Fibroblast of skin of left quadriceps (primary cell): ENCODE results near the gene CHCHD3.

Experiments used
- DNase-seq, 2 experiments: peaks; one replicate each; pipeline ENCODE4 v3.0.0-alpha.2; 2013; ENCODE audit warnings: low read depth in 2 of 2

Gene CHCHD3

DNA sequence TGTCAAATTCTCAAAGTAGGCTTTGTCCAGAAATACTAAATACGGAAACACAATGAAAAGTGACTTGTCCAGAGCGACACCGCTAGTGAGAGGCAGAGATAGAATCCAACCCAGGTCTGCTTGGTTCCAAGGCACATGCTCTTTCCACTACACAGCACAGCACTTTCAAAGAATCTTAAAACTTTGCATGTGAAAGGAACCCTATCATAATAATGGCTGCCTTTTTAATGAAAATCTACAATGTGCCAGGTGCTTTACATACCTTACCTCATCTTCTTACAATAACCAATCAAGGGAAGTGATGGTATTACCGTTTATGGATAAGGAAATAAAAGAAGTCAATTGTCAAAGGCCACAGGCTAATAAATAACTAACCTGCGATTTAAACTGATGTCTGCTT, 2.6 kb downstream of the CHCHD3 start:
- DNase-seq: no peak

DNA sequence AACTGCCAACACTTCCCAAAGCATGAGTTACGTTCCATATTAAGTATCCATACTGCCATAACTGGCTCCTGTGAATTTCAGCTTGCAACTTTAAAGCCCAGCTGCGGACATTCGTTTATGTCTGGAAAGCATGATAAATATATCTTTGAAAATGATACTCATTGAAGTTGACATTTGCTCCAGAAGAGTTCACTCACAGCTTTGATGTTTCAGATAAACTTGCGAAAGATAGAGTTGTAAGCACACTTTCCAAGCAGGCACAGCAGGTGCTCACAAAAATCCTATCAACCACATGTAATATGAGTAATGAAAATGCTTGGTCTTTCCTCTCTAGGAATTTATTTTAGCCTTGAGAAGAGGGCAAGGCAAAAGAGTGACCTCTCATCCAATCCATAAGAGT, 4.5 kb downstream of the CHCHD3 start:
- DNase-seq: no peak

DNA sequence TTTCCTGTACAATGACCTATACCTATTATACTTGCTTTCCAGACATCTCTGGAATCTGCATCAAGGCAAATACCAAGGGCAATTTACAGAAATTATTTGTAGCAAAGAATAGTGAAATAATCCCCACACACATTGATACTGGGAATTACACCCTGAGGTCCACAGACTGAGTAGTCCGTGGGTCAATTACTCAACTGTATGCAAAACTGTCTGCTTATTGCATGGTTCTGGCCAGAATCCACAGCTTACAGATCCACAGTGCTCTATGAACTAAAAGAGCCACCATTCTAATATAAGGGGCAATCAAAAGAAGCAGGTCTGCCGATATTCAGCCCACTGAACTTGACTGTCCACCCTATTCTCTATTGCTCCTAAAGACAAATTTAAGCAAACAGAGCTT, 5.7 kb downstream of the CHCHD3 start:
- no peak for DNase-seq

GRCh38 chr7:133071506-133071905, 10.4 kb downstream of the CHCHD3 start:
- no peak for DNase-seq

- no peak for DNase-seq
These were observed 11.3 kb downstream of the CHCHD3 start for GRCh38 chr7:133070562-133070961.

GRCh38 chr7:133065301-133065700, 16.6 kb downstream of the CHCHD3 start:
- no peak for DNase-seq

DNA sequence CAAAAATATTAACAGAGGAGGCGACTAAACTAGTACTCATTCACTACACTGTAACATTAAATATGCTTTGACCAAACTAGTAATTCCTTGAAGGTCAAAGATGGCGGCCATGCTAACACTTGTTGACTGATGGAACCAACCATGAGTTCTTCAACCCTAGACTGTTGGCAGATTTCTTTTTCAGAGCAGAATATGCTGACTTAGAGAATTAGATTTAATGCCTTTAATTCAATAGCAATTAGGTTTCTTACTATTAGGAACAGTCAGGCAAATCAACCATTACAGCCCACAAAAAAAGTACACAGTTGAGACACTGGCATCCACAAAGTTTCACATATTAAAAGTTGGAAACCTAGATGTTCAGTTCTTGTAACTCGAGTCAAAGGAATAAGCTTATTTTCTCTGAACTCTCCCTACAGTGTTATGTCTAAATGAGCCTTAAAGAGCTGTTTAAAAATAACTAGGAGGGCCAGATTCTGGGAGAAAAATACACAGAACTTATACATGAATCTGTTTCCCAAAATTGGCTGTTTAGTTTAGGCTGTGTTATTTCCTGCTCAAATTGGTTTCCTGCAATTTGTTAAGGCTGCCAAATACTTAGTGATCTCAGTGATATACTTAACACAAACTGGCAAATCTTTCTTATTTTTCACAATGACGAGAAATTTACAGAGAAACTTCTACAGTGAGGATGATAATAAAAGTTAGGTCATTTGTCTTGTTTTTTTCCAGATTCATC, 17.6 kb downstream of the CHCHD3 start:
- DNase-seq: no peak

DNA sequence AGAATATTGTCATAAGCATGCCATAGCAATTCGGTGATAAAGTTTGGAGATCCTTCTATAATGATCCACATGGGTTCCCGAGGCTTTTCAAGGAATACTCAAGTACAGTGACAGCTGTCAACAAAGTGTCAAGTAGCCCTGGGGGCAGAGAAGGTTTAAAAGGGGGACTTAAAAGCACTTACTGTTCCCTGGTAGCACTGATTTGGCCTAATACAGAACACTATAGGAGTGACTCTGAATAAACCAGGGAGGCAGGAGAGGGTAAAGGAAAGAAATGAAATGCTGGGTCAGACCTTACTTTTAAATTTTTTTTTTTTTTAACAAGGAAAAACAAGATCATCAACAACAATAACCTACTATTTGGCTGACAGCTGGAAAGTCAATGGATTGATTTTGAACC, 20.1 kb downstream of the CHCHD3 start:
- no peak for DNase-seq

DNA sequence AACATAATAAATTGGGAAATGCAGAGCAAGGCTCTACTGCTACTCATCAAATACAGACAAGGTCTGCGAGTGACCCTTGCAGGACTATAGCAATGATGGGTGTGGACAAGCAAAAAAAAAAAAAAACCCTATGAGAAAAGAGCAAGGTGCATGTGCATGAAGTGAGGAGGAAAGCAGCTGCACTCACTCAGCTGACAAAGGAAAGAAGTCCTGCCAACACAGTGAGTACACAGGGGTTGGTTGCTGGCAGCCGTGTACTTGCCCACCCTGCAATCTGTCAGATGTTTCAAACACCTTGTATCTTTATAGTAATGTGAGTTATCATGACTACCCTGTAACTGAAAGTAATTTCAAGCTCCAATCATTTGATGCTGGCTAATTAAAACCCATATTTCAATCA, 20.5 kb downstream of the CHCHD3 start:
- no peak for DNase-seq

DNA sequence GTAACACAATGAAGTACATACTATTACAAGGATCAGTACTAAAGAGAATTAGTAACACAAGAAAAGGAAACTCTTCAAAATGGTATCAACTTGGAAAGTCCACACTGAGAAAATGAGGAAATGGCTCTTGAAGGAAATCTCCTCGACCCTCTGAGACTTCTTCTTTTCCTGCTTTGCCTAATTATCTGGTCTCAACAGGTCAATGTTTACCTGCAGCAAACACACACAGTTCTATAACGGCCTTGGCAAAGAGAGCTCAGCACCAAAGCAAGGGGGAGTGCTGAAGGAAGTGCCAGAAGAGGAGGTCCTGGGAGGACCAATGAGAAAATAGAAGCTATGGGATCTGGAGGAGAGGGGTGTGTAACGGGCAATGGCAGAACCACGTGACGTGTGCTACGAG, 21.9 kb downstream of the CHCHD3 start:
- no peak for DNase-seq

- no peak for DNase-seq
These were observed 22.6 kb downstream of the CHCHD3 start for GRCh38 chr7:133059263-133059662.

- DNase-seq: no peak
These were observed 25.3 kb downstream of the CHCHD3 start for GRCh38 chr7:133056370-133057238.

GRCh38 chr7:133054162-133054840, 27.6 kb downstream of the CHCHD3 start:
- no peak for DNase-seq

DNA sequence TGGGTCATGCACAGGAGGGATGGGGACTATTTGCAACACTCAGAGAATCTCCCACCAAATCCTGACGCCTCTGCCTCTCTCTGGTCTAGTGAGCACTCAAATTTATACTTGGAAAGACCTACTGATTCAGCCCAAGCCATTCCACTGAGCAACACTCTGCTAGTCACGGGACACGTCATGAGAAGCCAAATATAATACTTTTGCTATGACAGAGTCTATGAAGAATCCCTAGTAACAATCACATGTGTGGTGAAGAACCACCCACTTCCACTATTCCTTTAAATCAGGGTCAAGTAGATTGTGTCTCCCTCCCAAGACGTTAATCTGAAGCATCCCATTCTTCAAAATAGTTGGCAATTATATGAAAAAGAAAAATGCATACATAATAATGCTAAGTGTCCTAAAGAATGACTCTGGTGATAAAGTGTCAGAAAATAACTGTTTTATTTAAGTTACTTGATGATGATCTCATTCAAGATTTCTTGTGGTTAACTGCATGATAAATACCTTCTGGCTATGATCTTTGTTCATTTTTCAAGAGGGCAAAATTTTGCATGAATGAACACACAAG, 28.5 kb downstream of the CHCHD3 start:
- DNase-seq: peak; percentile 90 to 91

DNA sequence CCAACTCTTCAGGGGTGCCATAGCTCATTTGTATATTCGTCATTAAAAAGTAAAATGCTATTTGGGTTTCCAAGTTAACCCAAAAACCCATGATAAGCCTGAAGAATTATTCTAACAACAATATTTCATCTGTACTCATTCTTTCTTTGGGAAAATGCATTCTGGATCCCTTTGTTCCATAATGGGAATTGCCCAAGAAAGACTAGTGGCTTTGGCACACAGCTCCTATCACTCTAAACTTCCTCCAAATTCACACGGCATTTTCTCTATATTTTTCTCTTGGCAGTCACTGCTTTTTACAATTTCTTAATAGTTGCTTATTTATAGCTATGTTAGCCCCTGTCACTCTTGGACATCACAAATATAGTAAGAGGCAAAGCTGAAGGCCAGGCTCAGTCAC, 29.1 kb downstream of the CHCHD3 start:
- DNase-seq: no peak

DNA sequence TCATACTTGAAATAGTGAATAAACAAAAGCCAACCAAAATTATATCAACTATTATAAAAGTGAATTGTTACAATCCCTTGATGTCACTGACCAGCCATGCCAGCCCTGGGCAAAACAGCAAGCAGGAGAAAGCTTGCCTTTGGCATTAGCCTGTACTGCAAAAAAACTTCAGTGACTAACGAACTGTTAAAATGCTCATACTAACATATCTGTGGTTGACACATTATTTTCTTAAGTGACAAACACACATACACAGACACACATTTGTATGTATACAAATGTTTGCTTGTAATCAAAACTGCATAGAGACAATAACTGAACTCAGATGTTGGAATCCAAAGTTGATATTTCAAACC, 29.5 kb downstream of the CHCHD3 start:
- no peak for DNase-seq

- no peak for DNase-seq
These were observed 30.0 kb downstream of the CHCHD3 start for GRCh38 chr7:133051719-133052400.

- no peak for DNase-seq
These were observed 30.8 kb downstream of the CHCHD3 start for GRCh38 chr7:133051066-133051465.

DNA sequence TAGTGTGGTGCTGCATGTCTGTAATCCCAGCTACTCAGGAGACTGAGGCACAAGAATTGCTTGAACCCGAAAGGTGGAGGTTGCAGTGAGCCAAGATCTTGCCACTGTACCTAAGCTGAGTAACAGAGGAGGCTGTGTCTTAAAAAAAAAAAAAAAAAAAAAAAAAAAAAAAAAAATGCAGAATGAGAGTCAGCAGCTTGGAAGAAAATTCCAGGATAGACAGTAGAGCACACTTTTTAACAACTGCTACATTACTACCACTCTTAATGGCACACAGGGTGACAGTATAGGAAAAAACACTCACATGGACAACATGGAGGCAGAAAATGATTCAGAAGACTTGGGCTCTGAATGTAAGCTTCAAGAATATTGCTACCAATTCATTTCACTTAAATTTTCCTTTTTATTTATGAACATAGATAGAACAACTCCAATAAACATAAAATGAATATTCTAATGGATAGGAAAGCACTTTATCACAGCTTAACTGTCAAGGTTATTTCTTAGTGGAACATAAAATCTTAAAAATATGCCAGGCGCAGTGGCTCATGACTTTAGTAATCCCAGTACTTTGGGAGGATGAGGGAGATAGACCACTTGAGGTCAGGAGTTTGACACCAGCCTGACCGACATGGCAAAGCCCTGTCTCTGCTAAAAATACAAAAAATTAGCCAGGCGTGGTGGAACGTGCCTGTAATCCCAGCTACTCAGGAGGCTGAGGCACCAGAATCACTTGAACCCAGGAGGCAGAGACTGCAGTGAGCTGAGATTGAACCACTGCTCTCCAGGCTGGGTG, 31.5 kb downstream of the CHCHD3 start:
- DNase-seq: no peak

- DNase-seq: no peak
These were observed 33.3 kb downstream of the CHCHD3 start for GRCh38 chr7:133048589-133048988.

DNA sequence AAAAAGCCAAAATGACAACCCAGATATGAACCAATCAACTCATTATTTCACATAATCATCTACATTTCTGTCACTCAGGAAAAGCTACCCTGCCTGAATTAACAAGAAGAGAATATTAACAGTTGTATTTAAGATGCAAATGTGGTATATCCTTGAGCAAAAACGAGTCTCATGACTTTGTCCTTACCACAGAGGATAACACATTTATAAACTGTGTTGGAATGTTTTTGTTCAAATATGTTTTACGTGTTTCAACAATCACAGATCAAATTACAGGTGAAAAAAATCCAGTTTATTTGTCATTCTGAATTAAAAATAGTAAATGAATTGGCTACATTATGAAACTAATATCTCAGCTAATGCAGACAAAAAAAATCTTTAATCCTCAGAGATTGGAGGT, 34.6 kb downstream of the CHCHD3 start:
- no peak for DNase-seq
